HS-5 (cell line): ENCODE data around the gene COG5.

Experiments used
- DNase-seq: peaks from one replicate; pipeline ENCODE4 v3.0.0-alpha.2; 2012; ENCODE audit warnings: low read depth

Gene COG5

DNA sequence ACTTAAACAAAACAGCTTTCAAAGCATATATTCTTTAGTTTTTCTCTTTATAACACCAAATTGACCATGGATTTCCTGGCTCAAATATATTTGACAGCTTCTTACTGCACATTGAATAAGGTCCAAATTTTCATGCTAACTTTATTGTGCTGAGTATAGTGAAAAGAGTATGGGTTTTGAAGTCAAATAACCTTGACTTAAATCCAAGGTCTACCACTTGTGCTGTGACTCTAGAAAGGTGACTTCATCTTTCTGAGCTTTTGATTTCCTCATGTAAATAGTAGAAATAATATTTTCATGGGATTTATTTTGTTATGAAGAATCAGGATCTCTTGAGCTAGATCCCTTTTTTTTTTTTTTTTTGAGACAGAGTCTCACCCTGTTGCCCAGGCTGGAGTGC is 233.2 kb downstream of the COG5 start:
- DNase-seq = no peak

DNA sequence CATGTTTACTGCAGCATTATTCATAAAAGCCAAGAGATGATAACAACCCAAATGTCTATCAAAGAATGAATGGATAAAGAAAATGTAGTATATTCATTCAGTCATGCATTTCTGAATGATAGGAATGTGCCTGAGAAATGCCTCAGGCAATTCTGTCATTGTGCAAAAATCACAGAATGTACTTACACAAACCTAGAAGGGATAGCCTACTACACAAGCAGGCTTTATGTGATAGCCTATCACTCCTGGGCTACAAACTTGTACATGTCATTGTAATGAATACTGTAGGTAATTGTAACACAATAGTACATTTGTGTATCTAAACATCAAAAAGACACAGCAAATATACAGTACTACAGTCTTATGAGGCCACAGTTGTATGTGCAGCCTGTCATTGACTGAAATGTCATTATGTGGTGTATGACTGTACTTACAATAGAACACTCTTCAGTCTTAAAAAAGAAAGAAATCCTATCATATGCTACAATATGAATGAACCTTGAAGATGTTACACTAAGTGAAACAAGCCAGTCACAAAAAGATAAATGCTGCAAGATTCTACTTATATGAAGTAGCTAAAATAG is 235.6 kb downstream of the COG5 start:
- DNase-seq = no peak

DNA sequence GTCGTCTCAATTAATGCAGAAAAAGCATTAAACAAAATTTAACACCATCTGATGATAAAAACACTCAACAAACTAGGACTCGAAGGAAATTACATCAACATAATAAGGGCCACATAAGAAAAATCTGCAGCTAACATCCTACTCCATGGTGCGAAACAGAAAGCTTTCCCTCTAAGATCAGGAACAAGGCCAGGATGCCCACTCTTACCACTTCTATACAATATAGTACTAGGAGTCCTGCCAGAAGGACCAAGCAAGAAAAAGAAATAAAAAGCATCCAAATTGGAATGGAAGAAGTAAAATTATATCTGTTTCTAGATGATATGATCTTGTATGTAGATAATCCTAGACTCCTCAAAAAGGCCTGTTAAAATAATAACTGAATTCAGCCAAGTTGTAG is 237.7 kb downstream of the COG5 start:
- no peak for DNase-seq

DNA sequence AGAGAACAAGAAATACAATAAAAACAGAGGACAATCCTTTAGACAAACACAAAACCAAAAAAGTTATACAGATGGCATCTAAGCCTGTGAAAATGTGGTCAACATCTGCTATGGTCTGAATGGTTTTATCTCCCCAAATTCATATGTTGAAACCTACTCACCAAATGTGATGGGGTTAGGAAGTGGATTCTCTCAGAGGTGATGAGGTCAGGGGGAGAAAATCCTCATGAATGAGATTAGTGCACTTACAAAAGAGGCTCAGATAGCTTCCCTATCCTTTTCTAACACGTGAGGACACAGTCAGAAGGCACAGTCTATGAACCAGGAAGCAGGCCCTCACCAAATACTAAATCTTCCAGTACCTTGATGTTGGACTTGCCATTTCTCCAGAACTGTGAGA is 241.7 kb downstream of the COG5 start:
- no peak for DNase-seq

DNA sequence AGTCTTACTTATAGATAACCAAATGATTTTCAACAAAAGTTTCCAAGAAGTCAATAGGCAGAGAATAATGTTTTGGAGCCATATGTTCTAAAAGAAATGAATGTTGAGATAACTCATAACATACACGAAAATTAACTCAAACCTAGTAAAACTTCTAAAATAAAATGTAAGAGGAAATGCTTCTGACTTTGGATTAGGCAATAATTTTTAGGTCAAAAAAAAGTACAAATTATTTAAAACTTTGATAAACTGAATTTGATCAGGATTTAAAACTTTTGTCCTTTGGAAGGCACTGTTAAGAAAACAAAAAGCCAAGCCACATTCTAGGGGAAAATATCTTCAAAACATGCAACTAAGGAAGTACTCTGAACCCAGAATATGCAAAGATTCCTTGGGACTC is 242.1 kb downstream of the COG5 start:
- DNase-seq = no peak

DNA sequence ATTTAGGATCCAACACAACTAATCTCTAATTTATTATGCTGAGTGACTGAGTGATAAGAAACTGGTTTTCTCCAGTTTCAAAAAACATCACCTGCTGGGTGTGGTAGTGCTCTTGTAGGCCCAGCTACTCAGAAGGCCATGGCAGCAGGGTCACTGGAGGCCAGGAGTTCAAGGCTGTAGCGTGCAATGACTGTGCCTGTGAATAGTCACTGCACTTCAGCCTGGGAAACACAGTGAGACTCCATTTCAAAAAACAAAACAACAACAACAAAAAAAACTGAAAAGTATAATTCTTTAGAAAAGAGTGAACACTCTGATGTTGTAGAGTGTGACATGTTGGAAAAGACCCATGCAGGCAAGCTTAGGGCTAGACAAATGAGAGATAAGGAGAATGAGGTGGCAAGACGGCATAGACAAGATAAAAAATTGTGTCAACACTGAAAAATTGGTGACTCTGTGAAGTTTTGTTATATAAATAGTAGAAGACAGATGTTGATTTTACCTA is 243.9 kb downstream of the COG5 start:
- DNase-seq = no peak

DNA sequence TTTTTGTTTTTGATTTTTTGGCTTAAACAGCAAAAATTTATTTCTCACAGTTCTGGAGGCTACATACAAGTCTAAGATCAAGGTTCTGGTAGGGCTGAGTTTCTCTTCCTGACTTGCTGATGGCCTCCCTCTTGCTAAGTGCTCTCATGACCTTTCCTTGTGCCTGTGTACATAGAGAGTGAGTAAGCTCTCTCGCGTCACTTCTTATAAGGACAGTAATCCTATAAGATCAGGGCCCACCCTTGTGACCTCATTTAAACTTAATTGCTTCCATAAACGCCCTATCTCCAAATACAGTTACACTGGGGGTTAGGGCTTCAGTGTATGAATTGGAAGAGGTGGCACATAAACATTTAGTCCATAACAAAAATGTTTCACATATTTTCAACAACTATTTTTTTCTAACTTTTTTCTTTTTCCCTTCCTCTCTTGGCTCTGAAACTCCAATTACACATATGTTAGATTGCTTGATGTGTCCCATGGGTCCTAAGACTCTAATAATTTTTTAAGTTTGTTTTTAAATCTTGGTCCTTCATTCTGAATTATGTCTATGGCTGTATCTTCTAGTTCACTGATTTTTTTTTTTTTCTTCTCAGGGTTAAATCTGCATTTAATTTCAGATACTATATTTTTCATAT is 245.1 kb downstream of the COG5 start:
- DNase-seq = no peak

DNA sequence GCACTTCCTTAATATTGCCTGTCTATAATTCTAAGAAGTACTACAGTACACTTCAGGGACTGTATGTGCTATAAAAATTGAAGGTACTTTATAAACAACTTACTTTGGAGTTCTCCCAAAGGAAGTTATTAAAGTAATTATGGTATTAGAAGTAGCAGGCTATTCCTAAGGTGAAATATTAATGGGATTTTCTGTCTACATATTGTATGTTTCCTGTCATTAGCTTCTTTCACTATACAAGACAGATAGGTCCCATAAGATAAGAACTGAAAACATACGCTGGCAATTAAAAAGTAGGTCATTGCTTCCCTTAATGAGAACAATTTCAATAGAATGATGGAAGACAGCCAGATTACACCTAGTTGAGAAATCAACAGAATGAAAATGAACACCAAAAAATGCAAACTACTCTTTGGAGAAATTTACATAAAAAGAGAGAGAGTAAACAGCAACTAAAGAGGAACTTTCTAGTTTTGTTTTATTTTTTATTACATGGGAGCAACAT is 248.0 kb downstream of the COG5 start:
- DNase-seq = no peak

DNA sequence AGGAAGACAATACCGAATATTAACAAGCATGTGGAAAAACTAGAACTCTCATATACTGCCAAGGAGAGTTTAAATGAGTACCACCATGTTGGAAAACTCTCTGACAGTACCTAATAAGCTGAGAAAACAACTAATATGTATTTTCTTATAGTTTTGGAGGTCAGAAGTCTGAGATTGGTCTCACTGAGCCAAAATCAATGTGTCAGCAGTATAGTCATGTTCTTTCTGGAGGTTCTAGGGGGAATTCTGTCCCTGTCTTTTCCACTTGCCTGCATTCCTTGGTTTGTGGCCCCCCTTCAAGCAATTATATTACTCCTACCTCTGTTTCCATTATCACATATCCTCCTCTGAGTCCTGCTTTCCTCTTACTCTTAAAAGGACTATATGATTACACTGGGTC is 250.4 kb downstream of the COG5 start:
- no peak for DNase-seq

DNA sequence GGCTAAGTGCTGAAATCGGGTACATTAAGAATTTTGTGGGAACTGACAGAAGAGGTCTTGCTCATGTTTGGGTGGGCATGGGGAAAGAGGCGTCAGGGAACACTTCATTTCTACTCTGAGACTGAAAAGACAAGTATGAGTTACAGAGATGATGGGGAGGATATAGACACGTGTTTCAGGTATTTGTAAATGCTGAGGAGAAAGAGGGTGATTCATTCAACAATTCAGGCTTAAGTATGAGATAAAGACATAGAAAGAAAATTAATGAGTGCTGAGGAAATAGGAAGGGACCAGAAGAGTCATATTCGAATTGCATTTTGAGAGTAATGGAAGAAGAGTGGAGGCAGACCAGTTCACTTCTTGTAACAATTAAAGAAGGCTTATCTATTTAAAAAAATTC is 251.3 kb downstream of the COG5 start:
- no peak for DNase-seq

DNA sequence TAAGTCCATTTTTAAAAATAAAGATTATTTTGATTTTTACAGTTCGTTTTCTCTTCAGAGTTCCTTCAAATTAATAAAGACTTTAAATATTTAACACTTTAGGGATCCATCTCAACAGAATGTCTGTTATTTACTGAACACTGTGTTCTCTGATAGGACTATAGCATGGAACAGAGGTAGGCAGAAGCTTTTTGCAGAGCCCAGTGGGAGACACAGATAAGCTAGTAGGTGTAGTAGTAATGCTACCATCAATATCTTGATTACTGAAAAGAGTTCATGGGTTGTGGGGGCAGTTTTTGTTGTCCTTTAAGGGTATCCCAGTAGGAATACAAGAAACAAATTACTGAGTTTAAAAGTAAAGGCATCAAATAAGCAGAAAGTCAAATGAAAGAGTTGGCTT is 254.4 kb downstream of the COG5 start:
- DNase-seq = no peak

DNA sequence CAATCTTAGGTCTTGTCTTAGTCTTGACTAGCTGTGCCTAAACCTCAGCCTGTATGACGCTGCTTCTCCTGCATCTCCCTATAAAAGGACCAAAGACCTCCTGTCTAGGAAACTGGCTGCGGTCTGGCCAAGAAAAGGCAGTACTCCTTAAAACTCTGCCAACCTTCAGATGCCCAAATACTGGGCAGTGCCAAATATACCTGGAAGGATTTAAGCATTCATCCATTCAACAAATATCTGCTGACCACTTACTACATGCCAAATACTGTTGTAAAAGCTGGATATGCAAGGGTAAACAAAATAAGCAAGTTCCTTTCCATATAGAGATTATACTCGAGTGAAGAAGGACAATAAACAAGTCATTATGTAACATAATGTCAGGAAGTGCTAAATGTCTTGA is 259.1 kb downstream of the COG5 start:
- DNase-seq = no peak

DNA sequence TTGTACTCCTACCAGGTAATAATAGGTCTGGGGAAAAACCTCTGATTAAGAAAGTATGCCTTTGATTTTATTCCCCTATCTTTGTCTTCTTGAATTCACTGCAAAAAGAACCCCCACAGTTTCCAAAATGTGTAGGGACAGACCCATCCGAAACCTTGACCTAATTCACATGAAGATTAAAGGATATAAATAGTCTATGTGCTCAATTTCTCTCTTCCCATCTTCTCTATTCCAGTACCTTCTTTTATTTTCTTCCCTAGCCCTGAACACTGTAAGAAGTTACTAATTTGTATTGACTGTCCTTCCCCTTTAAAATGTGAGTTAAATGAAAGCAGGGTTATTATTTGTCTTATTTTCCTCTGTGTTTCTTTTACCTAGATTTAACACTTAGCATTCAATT is 259.7 kb downstream of the COG5 start:
- no peak for DNase-seq

DNA sequence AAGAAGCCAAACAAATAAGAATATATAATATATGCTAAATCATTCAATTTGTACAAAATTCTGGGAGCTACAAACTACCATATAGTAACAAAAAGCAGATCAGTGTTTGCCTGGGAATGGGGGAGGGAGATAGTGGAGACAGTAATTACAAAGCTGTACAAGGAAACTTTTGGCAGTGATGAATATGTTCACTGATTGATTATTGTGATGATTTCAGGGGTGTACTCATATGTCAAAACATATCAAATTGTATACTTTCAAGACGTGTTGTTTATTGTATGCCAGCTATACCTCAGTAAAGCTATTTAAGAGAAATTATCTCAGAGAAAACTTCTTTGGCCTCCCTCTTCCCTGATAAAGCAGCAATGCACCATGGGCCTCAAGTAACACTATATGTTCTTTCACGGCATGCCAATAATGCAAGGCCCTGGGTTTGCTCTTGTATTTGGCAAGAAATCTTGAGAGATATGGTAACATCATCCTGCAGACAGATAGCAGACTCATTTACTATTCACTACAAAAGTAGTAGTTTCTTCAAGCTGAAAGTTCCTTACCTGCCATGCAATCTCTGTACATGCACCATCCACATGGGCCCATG is 261.4 kb downstream of the COG5 start:
- DNase-seq = no peak

DNA sequence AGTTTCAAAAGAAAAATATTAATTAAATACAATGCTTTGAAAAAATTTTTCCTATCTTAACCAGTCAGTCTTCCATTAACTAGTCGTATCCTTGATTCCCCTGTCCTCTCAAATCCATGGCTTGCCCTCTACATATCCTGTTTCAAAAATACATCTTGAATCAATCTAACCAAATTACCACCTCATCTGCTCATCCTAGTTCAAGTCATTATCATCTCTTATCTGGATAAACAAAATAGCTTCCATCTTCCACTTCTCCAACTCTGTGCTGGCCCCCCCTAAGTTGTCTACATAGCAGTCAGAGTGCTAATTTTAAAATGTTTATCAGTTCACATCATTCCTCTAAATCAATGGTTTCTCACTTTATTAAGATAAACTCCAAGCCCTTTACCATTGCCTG is 269.5 kb downstream of the COG5 start:
- DNase-seq = no peak

DNA sequence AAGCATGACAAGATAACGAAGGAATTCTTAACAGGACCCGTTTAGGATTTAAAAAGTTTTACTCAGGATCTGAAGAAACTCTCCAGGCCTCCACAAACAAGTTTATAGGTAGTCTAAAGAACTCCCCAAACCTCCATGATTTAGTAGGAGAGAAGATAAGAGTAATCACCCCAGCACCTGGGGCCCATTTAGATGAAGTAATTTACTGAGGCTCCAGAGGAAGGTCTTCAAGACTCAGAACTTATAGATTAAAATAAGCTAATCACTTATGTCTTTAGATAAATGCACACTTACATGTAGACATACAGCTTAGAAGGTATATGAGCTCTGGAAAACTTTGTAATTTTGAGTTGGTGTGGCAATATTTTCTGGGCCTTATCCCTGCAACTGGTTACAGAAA is 271.1 kb downstream of the COG5 start:
- no peak for DNase-seq

DNA sequence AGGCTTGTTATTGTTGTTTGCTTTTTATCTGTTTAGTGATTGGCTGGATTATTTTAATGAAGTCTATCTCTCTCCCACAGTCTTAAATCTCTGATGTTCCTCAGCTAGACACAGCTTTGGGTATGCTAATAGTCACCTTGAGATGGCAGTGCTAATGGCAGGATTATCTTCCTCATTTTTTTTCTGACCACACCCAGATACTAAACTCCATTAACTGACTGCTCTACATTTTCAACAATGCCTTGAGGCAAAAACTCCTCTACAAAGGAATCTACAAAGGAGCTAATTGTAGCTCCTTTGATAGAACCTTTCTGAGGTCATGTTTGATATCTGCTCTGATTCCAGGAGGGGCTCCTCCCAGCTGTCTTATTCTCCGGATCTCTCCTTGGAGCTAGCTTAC is 272.3 kb downstream of the COG5 start:
- no peak for DNase-seq

DNA sequence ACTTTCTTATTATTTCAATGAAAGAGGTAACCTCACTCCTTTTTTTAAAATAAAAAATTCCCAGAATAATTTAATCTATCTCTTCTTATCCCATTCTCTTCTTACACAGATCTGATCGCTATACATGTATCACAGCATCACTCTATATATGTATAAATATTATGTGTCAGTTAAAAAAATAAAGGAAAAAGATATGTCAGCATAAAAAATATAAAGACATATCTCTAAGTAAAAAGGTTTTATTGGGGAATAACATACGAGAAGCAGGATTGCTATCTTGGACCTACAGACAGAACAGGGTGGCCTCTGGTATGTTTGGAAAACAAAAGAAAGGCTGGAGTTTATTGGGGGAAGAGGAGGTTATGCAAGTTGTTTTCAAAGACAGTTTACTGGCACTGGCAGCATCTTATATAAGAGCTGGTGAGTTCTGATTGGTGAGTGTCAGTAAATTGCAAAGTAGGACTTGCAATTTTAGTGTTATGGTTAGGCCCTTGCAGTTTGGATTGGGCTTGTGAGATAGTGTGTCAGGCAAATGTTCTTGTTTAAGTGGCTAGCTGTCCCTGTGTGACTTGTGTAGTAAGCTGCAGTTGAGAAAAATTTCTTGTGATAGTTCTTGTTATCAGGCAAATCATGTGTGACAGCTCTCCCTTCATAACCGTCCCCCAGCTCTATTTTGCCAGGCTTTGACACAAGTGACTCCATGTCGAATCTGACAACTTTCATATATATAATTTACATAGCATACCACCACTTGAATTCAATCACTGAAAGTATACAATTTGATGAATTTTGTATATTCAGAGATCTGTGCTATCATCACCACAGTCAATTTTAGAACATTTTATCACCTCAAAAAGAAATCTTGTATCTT is 276.7 kb downstream of the COG5 start:
- no peak for DNase-seq

DNA sequence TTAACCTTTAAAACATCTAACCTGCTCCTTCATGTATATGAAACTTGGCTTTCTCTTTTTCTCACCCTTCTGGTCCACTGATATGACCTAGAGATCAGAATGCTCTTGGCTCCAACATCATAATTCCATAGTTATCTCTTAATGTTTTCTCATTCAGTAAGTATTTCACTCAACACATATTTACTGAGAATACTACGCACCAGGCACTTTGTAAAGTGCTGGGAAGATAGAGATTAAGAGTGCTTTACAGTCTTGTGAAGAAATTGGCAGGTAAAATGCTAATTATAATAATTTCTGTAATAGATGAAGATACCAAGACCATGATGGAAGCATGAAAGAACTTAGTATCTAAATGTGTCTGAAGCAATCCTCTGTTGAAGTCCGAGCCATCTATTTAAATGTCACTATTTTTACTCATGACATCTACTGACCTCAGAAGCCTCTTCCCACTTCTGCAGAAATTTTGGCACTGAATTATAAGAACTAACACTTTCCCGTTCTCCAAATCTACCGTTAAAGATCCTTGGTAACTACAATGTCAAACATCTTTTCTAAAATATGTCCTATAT is 278.7 kb downstream of the COG5 start:
- no peak for DNase-seq

DNA sequence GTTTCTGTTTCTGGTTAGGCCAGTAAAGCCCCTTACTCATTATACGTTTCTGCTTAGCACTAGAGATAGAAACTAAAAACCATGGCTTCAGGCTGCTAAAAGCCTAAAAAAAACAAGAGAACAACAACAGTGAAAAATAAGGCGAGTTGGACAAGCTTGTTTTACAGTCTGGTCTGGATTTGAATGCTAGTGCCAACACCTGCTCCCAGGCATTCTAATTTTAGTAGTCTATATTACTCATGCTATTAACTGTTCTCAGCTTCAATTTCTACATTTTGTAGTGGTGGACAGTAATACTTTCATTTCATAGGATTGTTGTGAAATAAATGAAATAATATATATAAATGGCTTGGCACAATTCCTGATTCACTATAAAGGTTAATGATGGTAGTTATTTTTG is 286.4 kb downstream of the COG5 start:
- DNase-seq = no peak

DNA sequence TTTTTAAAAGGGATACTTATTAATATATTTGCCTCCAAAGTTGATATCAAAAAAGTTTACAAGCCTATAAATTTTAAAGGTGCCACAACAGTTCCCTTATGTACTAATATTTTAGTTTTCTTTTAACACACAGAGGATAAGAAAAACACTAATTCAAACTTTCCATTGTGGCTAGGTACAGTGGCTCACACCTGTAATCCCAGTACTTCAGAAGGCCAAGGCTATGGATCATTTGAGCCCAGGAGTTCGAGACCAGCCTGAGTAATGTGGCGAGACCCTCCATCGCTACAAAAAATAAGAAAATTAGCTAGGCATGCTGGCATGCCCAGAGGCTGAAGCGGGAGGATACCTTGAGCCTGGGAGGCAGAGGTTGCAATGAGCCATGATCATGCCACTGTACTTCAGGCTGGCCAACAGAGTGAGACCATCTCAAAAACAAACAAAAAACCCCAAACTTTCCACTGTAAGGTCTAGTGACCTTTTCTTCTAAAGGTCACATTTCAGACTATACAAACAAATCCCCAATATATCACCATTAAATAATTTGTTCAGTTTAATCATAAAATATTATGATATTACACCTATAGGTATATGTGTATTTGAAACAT is 287.4 kb downstream of the COG5 start:
- DNase-seq = no peak

DNA sequence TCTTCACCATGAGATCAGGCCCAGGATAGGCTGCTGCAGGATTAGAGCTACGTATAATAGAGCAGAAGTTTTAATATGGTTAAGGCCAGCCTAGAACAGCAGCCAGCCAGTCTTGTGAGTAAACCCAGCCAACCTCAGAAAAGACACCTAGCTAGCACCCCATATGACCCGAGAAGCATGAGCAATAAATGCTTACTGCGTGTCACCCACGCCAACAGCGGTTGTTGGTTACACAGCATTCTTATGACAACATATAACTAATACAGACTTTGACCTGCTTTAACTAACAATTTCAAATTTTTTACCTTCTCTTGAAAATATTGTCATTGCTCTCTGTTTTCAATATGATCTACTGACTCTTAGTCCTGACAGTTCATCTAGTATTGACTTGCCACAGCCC is 289.2 kb downstream of the COG5 start:
- DNase-seq = no peak
